SK-N-SH treated with all-trans-retinoic acid at 6 μM for 48 hours (cell line): ENCODE results near the gene RAN.
"Not testable (repeated sequence)": the region's sequence is repeated elsewhere in the genome, so short reads cannot be mapped to it uniquely, and the experiment has no call there.

Experiments used
- ATAC-seq: fragments of 200-7000 bp; cut with Tn5 transposase; 3 replicates; pipeline ENCODE4 v1.9.1; 2020; ENCODE audit warnings: mild to moderate bottlenecking, moderate library complexity
- ARNTL ChIP-seq: fragments of 450-650 bp; formaldehyde crosslinking; IDR thresholded peaks from 2 replicates; pipeline ENCODE4 v1.5.0; 2020; ENCODE audit warnings: low read depth, mild to moderate bottlenecking, moderate library complexity, borderline replicate concordance
- BACH2 ChIP-seq: fragments of 250-450 bp; sonication (Bioruptor Pico); IDR thresholded peaks from 2 replicates; pipeline ENCODE4 v1.9.0; 2021; ENCODE audit warnings: mild to moderate bottlenecking, borderline replicate concordance
- CREB5 ChIP-seq: fragments of 250-450 bp; sonication (Bioruptor Pico); IDR thresholded peaks from 2 replicates; pipeline ENCODE4 v1.5.1; 2020; ENCODE audit warnings: low read depth, mild to moderate bottlenecking, moderate library complexity
- CSDC2 ChIP-seq: fragments of 250-450 bp; sonication (Bioruptor Pico); IDR thresholded peaks from 2 replicates; pipeline ENCODE4 v1.5.0; 2020; ENCODE audit warnings: mild to moderate bottlenecking, moderate library complexity
- CSRNP3 ChIP-seq: fragments of 250-450 bp; sonication (Bioruptor Pico); IDR thresholded peaks from 2 replicates; pipeline ENCODE4 v1.5.1; 2021; ENCODE audit warnings: mild to moderate bottlenecking, moderate library complexity
- ESRRG ChIP-seq: fragments of 250-450 bp; sonication (Bioruptor Pico); IDR thresholded peaks from 2 replicates; pipeline ENCODE4 v1.6.1; 2021; ENCODE audit warnings: mild to moderate bottlenecking
- GLIS3 ChIP-seq: fragments of 250-450 bp; sonication (Bioruptor Pico); IDR thresholded peaks from 2 replicates; pipeline ENCODE4 v1.5.0; 2020; ENCODE audit warnings: mild to moderate bottlenecking, moderate library complexity
- ISL1 ChIP-seq: fragments of 250-450 bp; sonication (Bioruptor Pico); IDR thresholded peaks from 2 replicates; pipeline ENCODE4 v2.1.2; 2022; ENCODE audit warnings: mild to moderate bottlenecking, moderate library complexity
- OSR1 ChIP-seq: fragments of 250-450 bp; sonication (Bioruptor Pico); IDR thresholded peaks from 2 replicates; pipeline ENCODE4 v1.8.0; 2022; ENCODE audit warnings: moderate library complexity, mild to moderate bottlenecking, inconsistent platforms
- PATZ1 ChIP-seq: fragments of 250-450 bp; sonication (Bioruptor Pico); IDR thresholded peaks from 2 replicates; pipeline ENCODE4 v1.8.0; 2020; ENCODE audit warnings: mild to moderate bottlenecking, moderate library complexity, borderline replicate concordance
- POU6F1 ChIP-seq: fragments of 250-450 bp; sonication (Bioruptor Pico); IDR thresholded peaks from 2 replicates; pipeline ENCODE4 v1.8.0; 2021; ENCODE audit warnings: low read depth, mild to moderate bottlenecking, moderate library complexity, borderline replicate concordance
- PPARA ChIP-seq: fragments of 250-450 bp; sonication (Bioruptor Pico); IDR thresholded peaks from 2 replicates; pipeline ENCODE4 v1.5.0; 2020; ENCODE audit warnings: mild to moderate bottlenecking, borderline replicate concordance
- RARB ChIP-seq: fragments of 250-450 bp; sonication (Bioruptor Pico); IDR thresholded peaks from 2 replicates; pipeline ENCODE4 v1.8.0; 2021; ENCODE audit warnings: mild to moderate bottlenecking, moderate library complexity
- TCF4 ChIP-seq: fragments of 250-450 bp; sonication (Bioruptor Pico); IDR thresholded peaks from 2 replicates; pipeline ENCODE4 v1.8.0; 2021; ENCODE audit warnings: mild to moderate bottlenecking, moderate library complexity, borderline replicate concordance
- TOX ChIP-seq: fragments of 250-450 bp; sonication (Bioruptor Pico); IDR thresholded peaks from 2 replicates; pipeline ENCODE4 v1.8.0; 2021; ENCODE audit warnings: mild to moderate bottlenecking, moderate library complexity, borderline replicate concordance
- TSHZ2 ChIP-seq: fragments of 250-450 bp; sonication (Bioruptor Pico); IDR thresholded peaks from 2 replicates; pipeline ENCODE4 v1.5.0; 2020; ENCODE audit warnings: mild to moderate bottlenecking, moderate library complexity
- ZFP3 ChIP-seq: fragments of 250-450 bp; sonication (Bioruptor Pico); IDR thresholded peaks from 2 replicates; pipeline ENCODE4 v1.5.0; 2020; ENCODE audit warnings: mild to moderate bottlenecking, moderate library complexity
- ZFP30 ChIP-seq: fragments of 450-650 bp; formaldehyde crosslinking; IDR thresholded peaks from 2 replicates; pipeline ENCODE4 v1.5.0; 2022; ENCODE audit warnings: mild to moderate bottlenecking, moderate library complexity
- ZNF565 ChIP-seq: fragments of 450-650 bp; formaldehyde crosslinking; conservative IDR thresholded peaks from 2 replicates; pipeline ENCODE4 v1.5.0; 2020; ENCODE audit warnings: low read depth, mild to moderate bottlenecking, moderate library complexity
- ZNF70 ChIP-seq: fragments of 450-650 bp; formaldehyde crosslinking; IDR thresholded peaks from 2 replicates; pipeline ENCODE4 v1.5.0; 2020; ENCODE audit warnings: mild to moderate bottlenecking, moderate library complexity
- ZNF8 ChIP-seq: fragments of 450-650 bp; formaldehyde crosslinking; IDR thresholded peaks from 2 replicates; pipeline ENCODE4 v1.5.0; 2020; ENCODE audit warnings: mild to moderate bottlenecking, moderate library complexity

The RAN gene

GRCh38 chr12:130846369-130846768 is 25.5 kb upstream of the RAN start:
- peak; percentile 43; the same call in 1 of the 3 replicates for ATAC-seq
- TF ChIP-seq ISL1 (CRISPR knock-in tag): no peak
- TF ChIP-seq CSDC2 (CRISPR knock-in tag): no peak
- TF ChIP-seq BACH2 (CRISPR knock-in tag): no peak
- TF ChIP-seq ZNF8: no peak
- TF ChIP-seq ESRRG (CRISPR knock-in tag): no peak
- no peak for TF ChIP-seq ZFP30
- TF ChIP-seq ZNF565 (CRISPR knock-in tag): no peak
- TF ChIP-seq ZFP3 (CRISPR knock-in tag): no peak
- TF ChIP-seq PPARA (CRISPR knock-in tag): no peak
- TF ChIP-seq CREB5 (CRISPR knock-in tag): no peak
- no peak for TF ChIP-seq ARNTL (CRISPR knock-in tag)
- no peak for TF ChIP-seq CSRNP3 (CRISPR knock-in tag)
- TF ChIP-seq RARB (CRISPR knock-in tag): no peak
- TF ChIP-seq GLIS3: no peak
- TF ChIP-seq TOX: no peak

- no peak for TF ChIP-seq TSHZ2 (CRISPR knock-in tag)
- no peak for TF ChIP-seq ZFP30
- no peak for TF ChIP-seq RARB (CRISPR knock-in tag)
- no peak for TF ChIP-seq GLIS3
- TF ChIP-seq PPARA (CRISPR knock-in tag): no peak
- TF ChIP-seq ZNF70 (CRISPR knock-in tag): no peak
- no peak for TF ChIP-seq POU6F1 (CRISPR knock-in tag)
- no peak for TF ChIP-seq PATZ1 (CRISPR knock-in tag)
- no peak for TF ChIP-seq CSRNP3 (CRISPR knock-in tag)
- no peak for TF ChIP-seq ESRRG (CRISPR knock-in tag)
- TF ChIP-seq BACH2 (CRISPR knock-in tag): no peak
- TF ChIP-seq TCF4 (CRISPR knock-in tag): no peak
- no peak for TF ChIP-seq ZFP3 (CRISPR knock-in tag)
- no peak for TF ChIP-seq OSR1 (CRISPR knock-in tag)
- no peak for TF ChIP-seq CSDC2 (CRISPR knock-in tag)
- TF ChIP-seq ZNF8: no peak
- TF ChIP-seq ISL1 (CRISPR knock-in tag): no peak
- TF ChIP-seq ARNTL (CRISPR knock-in tag): no peak
- TF ChIP-seq CREB5 (CRISPR knock-in tag): no peak
- TF ChIP-seq ZNF565 (CRISPR knock-in tag): no peak
- ATAC-seq: no peak
These were observed 24.8 kb upstream of the RAN start for GRCh38 chr12:130847112-130847511.

- ATAC-seq: not testable (repeated sequence)
These were observed 23.8 kb upstream of the RAN start for GRCh38 chr12:130848105-130848504.

- ATAC-seq: not testable (repeated sequence)
These were observed 23.0 kb upstream of the RAN start for GRCh38 chr12:130848785-130849305.
